Caco-2 (cell line): ENCODE measurements around the gene DIP2B. TPM values are rescaled to one million over a fixed set of nuclear protein-coding genes. Genes with fewer than 3 reads are reported as not detected.

Experiments
- BruUV-seq: library from RNA; stranded (reverse); fragments of 400-500 nt; replicated peaks from 2 replicates; lab custom pipeline; 2021; lab: Mats Ljungman, UMichigan
- CTCF ChIA-PET: fragments of 300-600 bp; sonication (Branson Sonifier 250); formaldehyde crosslinking; loops from one replicate; lab custom pipeline; 2022; ENCODE audit warnings: antibody characterized with exemption; lab: Charles Lee
- POLR2A ChIA-PET: fragments of 300-600 bp; sonication (Branson Sonifier 250); formaldehyde crosslinking; loops from one replicate; lab custom pipeline; 2022; ENCODE audit warnings: antibody characterized with exemption; lab: Charles Lee
- DNase-seq, 2 experiments: peaks; one replicate each; pipeline versions ENCODE4 v3.0.0 to v3.0.0-alpha.2; 2020 to 2022
- H3K27me3 ChIP-seq: replicated peaks from 2 replicates; pipeline ENCODE4 v1.6.0; 2011; ENCODE audit warnings: low read length; ENCODE audit not compliant: control insufficient read depth, insufficient read depth
- H3K36me3 ChIP-seq: 2 replicates; pipeline ENCODE4 v1.5.1; 2011; ENCODE audit warnings: low read length; ENCODE audit not compliant: control insufficient read depth, insufficient read depth
- H3K4me1 ChIP-seq: fragments of 250-450 bp; sonication (Bioruptor Pico); 2 replicates; pipeline ENCODE4 v1.5.1; 2020; ENCODE audit warnings: mild to moderate bottlenecking
- H3K4me3 ChIP-seq: 2 replicates; pipeline ENCODE4 v1.5.1; 2011; ENCODE audit warnings: low read depth, mild to moderate bottlenecking, control low read depth, low read length
- H3K9me3 ChIP-seq: fragments of 250-450 bp; sonication (Bioruptor Pico); 2 replicates; pipeline ENCODE4 v1.5.1; 2020; ENCODE audit warnings: mild to moderate bottlenecking, moderate library complexity
- H3K27ac Mint-ChIP-seq: one replicate; pipeline ENCODE4 v1.8.0; 2022; ENCODE audit warnings: mixed read lengths; ENCODE audit not compliant: unreplicated experiment
- H3K27me3 Mint-ChIP-seq: one replicate; pipeline ENCODE4 v1.8.0; 2022; ENCODE audit warnings: mixed read lengths; ENCODE audit not compliant: insufficient read depth, unreplicated experiment
- H3K36me3 Mint-ChIP-seq: one replicate; pipeline ENCODE4 v1.8.0; 2022; ENCODE audit warnings: mild to moderate bottlenecking, mixed read lengths; ENCODE audit not compliant: insufficient read depth, unreplicated experiment
- H3K4me1 Mint-ChIP-seq: one replicate; pipeline ENCODE4 v1.8.0; 2022; ENCODE audit warnings: low read depth, mixed read lengths; ENCODE audit not compliant: unreplicated experiment
- H3K4me3 Mint-ChIP-seq: one replicate; pipeline ENCODE4 v1.8.0; 2022; ENCODE audit warnings: mild to moderate bottlenecking, moderate library complexity, mixed read lengths; ENCODE audit not compliant: unreplicated experiment
- H3K9me3 Mint-ChIP-seq: one replicate; pipeline ENCODE4 v1.8.0; 2022; ENCODE audit warnings: mixed read lengths; ENCODE audit not compliant: unreplicated experiment
- intact Hi-C: fragments of 100-400 bp; cut with micrococcal nuclease; formaldehyde crosslinking; loops from one replicate; pipeline ENCODE4 v1.10.0; 2022; ENCODE audit not compliant: unreplicated experiment
- total RNA-seq: library from RNA; stranded (reverse); gene quantifications from 2 replicates; pipeline ENCODE4 v1.2.3, GENCODE V29; 2022
- TF ChIP-seq, protein P1 (sequence below), 2 experiments: fragments of 200-600 bp in 1 of 2; IDR thresholded peaks; 1 replicate in 1 of 2; 2 replicates in 1 of 2; pipeline versions ENCODE4 v1.5.1 to v1.8.0; 2011 to 2022; ENCODE audit warnings: antibody characterized with exemption in 1 of 2, control low read depth in 1 of 2, inconsistent platforms in 1 of 2, low read depth in 1 of 2, low read length in 1 of 2, mild to moderate bottlenecking in 1 of 2, moderate library complexity in 1 of 2; ENCODE audit not compliant: insufficient read depth in 1 of 2, severe bottlenecking in 1 of 2, unreplicated experiment in 1 of 2

DIP2B gene
- total RNA-seq, 1 experiment from 2014 or later, result 32.7 TPM

GRCh38 chr12:50595667-50596066, 90.9 kb downstream of the DIP2B start:
- no peaks in the 10 kb centered on the region for H3K36me3 ChIP-seq
- H3K9me3 ChIP-seq, result no peaks in the 10 kb centered on the region
- CTCF ChIA-PET, result no interaction called here
- H3K27me3 ChIP-seq, result no peaks in the 10 kb centered on the region
- TF ChIP-seq, protein P1, sequence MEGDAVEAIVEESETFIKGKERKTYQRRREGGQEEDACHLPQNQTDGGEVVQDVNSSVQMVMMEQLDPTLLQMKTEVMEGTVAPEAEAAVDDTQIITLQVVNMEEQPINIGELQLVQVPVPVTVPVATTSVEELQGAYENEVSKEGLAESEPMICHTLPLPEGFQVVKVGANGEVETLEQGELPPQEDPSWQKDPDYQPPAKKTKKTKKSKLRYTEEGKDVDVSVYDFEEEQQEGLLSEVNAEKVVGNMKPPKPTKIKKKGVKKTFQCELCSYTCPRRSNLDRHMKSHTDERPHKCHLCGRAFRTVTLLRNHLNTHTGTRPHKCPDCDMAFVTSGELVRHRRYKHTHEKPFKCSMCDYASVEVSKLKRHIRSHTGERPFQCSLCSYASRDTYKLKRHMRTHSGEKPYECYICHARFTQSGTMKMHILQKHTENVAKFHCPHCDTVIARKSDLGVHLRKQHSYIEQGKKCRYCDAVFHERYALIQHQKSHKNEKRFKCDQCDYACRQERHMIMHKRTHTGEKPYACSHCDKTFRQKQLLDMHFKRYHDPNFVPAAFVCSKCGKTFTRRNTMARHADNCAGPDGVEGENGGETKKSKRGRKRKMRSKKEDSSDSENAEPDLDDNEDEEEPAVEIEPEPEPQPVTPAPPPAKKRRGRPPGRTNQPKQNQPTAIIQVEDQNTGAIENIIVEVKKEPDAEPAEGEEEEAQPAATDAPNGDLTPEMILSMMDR (IDR thresholded peaks at IDR 0.05; ENCODE audit: insufficient read depth in 1 of 2, low read depth in 1 of 2, low read length in 1 of 2, severe bottlenecking in 1 of 2, unreplicated experiment in 1 of 2), result no peak
- no peak overlapping the region for H3K4me3 ChIP-seq
- Mint-ChIP-seq H3K9me3 (no peaks in the 10 kb centered on the region), H3K36me3 (peaks cover 24% of the 10 kb centered on the region), H3K27me3 (no peaks in the 10 kb centered on the region), H3K27ac (no peak overlapping the region), H3K4me1 (no peaks in the 10 kb centered on the region), H3K4me3 (no peak overlapping the region)
- no peak for DNase-seq
- BruUV-seq, result no TSS peak
- H3K4me1 ChIP-seq, result peaks cover 3% of the 10 kb centered on the region; the same call in 1 of the 2 replicates
- intact Hi-C loops, result no loop called here
- POLR2A ChIA-PET, result no interaction called here

DNA sequence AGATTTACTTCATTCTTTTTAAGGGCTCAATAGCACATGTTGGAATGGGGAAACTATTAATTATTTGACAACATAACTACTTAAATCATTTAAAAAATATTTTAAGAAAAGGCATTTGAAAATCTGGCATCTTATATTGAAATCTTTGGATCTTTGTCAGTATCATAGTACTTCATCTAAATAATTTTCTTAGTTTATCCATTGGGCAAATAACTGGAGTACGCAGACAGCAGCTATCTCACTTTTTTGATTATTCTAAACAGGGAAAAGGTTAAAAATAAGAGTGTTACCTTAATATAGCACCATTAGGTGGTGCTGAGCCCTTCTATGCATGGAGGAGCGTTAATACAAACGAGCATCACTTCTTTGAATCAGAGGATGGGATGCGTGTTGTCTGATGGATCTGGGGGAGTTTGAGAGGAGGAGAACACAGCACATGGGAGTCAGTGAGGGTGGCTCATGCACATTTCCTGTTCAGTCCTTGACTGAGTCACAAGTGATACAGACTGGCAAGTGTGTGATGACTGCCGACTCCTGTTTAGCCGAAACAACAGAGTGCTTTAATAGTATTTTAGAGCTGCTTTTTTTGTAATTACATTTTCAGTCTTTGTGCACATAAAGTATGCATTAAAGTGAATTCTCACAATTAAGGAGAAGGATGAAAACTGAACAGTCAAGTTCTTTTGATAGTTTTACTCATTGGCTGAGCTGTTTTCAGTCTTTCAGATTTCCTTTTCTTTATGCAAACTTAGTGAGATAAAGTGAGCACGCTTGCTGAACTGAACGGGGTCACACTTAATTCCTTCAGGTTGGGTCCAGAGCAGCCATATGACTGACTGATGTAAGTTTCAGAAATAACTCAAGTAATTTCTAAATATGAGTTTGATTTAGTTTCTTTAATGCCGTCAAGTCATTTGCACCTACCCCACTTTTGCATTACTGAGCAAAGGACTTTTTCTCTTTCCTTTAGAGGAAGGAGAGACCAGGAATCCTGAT, 92.7 kb downstream of the DIP2B start:
- CTCF ChIA-PET, result no interaction called here
- Mint-ChIP-seq H3K27me3 (no peaks in the 10 kb centered on the region), H3K27ac (no peak overlapping the region), H3K9me3 (no peaks in the 10 kb centered on the region), H3K4me1 (no peaks in the 10 kb centered on the region), H3K4me3 (no peak overlapping the region), H3K36me3 (peaks cover 22% of the 10 kb centered on the region)
- no TSS peak for BruUV-seq
- Histone ChIP-seq H3K27me3 (no peaks in the 10 kb centered on the region), H3K4me3 (no peak overlapping the region), H3K36me3 (no peaks in the 10 kb centered on the region), H3K4me1 (peaks cover 3% of the 10 kb centered on the region; the same call in 1 of the 2 replicates), H3K9me3 (no peaks in the 10 kb centered on the region)
- intact Hi-C loops, result no loop called here
- TF ChIP-seq, protein P1 (IDR thresholded peaks at IDR 0.05; ENCODE audit: insufficient read depth in 1 of 2, low read depth in 1 of 2, low read length in 1 of 2, severe bottlenecking in 1 of 2, unreplicated experiment in 1 of 2), result no peak
- POLR2A ChIA-PET, result no interaction called here
- DNase-seq, result no peak

- POLR2A ChIA-PET, result no interaction called here
- Mint-ChIP-seq H3K36me3 (peaks cover 16% of the 10 kb centered on the region), H3K4me1 (no peaks in the 10 kb centered on the region), H3K27ac (no peak overlapping the region), H3K9me3 (no peaks in the 10 kb centered on the region), H3K4me3 (no peak overlapping the region), H3K27me3 (no peaks in the 10 kb centered on the region)
- Histone ChIP-seq H3K27me3 (no peaks in the 10 kb centered on the region), H3K4me3 (no peak overlapping the region), H3K36me3 (no peaks in the 10 kb centered on the region), H3K4me1 (peaks cover 3% of the 10 kb centered on the region; the same call in 1 of the 2 replicates), H3K9me3 (no peaks in the 10 kb centered on the region)
- intact Hi-C loops, result no loop called here
- CTCF ChIA-PET, result no interaction called here
- DNase-seq, result no peak
- TF ChIP-seq, protein P1 (IDR thresholded peaks at IDR 0.05; ENCODE audit: insufficient read depth in 1 of 2, low read depth in 1 of 2, low read length in 1 of 2, severe bottlenecking in 1 of 2, unreplicated experiment in 1 of 2), result no peak
- BruUV-seq, result no TSS peak
These were observed 93.6 kb downstream of the DIP2B start for GRCh38 chr12:50598321-50598862.
